ENCODE results near the gene CABCOCO1.
"Not testable (repeated sequence)": the region's sequence is repeated elsewhere in the genome, so short reads cannot be mapped to it uniquely, and the experiment has no call there.

Gene CABCOCO1

DNA sequence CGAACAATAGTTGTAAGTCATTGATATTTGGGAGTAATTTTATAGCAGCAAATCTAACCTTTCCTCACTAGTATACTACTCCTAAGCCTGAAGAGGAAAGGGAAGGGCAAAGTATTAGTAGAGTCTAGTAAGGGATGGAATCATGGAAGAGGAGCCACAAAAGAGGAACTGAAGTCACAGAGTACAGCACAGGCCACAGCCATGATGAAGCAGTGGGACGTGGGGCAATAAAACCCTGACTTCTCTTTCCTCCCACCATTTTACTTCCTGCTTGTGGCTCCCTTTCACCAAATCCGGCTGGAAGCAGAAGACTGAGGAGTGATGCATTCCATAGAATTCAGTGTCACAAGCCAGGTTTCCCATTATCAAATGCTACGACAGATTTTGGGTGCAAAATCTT is 58.7 kb downstream of the CABCOCO1 start:
- no peak for DNase-seq

DNA sequence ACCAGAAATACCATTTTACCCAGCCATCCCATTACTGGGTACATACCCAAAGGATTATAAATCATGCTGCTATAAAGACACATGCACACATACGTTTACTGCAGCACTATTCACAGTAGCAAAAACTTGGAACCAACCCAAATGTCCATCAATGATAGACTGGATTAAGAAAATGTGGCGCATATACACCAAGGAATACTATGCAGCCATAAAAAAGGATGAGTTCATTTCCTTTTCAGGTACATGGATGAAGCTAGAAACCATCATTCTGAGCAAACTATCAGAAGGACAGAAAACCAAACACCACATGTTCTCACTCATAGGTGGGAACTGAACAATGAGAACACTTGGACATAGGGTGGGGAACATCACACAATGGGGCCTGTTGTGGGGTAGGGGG is 62.5 kb downstream of the CABCOCO1 start:
- DNase-seq, result not testable (repeated sequence)

DNA sequence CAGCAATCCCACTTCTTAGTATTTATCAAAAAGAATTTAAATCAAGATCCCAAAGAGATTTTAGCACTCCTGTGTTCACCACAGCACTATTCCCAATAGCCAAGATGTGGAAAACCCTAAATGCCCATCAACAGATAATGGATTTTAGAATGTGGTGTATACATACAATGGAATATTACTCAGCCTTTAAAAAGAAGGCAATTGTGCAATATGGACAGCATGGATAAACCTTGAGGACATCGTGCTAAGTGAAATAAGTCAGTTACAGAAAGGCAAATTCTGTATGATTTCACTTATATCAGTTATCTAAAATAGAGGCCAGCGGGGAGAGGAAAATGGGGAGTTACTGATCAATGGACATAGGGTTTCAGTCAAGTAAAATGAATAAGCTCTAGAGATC is 66.9 kb downstream of the CABCOCO1 start:
- DNase-seq, result no peak

DNA sequence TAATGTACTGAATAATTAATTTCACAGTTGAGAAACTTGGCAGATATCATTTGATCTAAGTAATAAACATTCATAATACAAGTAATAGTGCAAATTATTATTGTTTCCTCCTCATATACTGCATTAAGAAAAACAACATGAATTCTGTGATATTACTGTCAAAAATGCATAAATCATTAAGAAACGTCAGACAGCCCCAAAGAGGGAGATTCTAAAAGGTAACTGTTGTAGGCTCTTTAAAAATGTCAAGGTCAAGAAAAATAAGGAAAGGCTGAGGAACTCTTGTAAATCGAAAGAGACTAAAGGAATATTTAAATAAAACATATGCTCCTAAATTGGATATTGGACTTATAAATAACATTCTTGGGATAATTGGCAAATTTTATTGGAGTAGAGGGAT is 67.9 kb downstream of the CABCOCO1 start:
- no peak for DNase-seq

DNA sequence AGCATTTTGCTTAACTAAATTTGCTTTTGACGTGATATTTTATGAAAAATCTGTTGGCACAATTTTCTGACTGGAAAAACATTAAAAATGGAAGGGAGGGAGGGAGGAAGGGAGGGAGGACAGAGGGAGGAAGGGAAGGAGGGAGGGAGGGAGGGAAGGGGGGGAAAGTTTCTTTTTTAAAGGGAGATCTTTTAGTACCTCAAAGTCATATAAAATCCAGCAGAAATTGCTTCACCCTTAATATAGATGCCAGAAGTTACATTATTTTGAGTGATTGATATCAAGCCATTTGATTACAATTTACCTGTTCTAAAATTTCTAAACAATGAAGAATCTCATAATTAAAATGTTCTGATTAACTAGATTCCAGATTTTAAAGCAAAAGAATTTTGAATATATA is 68.9 kb downstream of the CABCOCO1 start:
- DNase-seq, result no peak

DNA sequence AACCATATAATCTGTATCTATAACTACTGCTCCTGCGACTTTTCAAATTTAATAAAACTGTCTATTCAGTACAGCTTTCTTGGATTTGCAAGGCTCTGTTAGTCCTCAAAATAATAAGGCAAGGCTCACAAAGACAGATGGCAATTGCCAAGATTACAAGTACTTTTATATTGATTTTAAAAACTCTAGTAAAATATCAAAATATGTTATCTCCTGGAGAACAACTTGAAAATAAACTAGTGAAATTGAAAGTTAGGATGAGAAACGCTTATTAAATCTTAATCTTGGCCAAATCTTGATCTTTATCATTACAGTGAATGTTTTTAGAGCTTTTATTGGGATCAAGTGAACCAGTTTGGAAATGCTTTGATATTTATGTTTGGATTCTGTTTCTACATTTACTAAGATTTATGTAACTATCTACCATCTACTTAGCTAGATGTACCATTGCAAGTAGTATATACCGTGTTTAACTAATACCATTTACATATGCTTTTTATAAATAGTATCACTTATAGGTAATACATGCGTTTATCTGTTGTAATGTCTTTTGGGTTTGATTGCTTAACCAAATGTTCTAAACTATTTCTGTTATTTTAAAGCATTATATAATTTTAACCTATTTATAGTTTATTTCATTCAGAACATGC is 70.0 kb downstream of the CABCOCO1 start:
- DNase-seq, result no peak

DNA sequence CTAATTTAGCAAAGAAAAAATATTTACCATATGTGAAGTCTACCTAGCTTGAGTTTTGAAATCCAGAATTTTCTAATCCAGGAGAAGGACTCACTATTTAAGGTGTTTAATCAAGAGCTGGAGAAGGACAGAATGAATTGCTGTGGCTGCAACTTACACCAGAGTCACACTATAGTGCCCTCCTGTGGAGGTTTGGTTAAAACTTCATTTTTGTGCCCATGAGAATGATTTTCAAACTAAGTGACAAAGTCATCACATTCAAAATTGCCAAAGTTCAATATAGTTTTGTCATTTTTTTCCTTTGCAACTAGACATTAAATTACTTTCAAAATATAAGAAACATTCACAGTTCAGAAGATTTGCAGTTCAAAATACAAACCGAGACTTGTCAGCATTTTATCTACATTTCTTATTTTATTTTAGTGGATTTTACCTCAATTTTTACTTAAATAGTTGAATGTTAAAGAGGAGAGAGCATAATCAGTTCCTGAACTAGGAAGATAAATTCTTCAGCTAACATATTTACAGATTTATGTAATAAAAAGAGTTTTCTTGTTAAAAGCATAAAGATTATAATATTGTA is 70.7 kb downstream of the CABCOCO1 start:
- DNase-seq, result peak; percentile 33

DNA sequence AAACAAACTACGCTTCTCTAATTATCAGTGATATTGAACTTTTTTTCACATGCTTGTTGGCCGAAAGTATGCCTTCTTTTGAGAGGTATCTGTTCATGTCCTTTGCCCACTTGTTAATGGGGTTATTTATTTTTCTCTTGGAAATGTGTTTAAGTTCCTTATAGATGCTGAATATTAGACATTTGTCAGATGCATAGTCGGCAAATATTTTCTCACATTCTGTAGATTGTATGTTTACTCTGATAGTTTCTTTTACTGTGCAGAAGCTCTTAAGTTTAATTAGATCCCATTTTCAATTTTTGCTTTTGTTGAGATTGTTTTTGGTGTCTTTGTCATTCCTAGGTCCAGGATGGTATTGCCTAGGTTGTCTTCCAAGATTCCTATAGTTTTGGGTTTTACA is 73.2 kb downstream of the CABCOCO1 start:
- DNase-seq, result no peak

DNA sequence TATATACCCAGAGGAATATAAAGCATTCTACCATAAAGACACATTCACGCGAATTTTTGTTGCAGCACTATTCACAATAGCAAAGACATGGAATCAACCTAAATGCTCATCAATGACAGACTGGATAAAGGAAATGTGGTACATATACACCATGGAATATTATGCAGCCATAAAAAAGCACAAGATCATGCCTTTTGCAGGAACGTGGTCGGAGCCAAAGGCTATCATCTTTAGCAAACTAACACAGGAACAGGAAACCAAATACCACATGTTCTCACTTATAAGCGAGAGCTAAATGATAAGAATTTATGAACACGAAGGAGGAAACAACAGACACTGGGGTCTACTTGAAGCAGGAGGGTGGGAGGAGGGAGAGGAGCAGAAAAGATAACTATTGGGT is 74.7 kb downstream of the CABCOCO1 start:
- not testable (repeated sequence) for DNase-seq

DNA sequence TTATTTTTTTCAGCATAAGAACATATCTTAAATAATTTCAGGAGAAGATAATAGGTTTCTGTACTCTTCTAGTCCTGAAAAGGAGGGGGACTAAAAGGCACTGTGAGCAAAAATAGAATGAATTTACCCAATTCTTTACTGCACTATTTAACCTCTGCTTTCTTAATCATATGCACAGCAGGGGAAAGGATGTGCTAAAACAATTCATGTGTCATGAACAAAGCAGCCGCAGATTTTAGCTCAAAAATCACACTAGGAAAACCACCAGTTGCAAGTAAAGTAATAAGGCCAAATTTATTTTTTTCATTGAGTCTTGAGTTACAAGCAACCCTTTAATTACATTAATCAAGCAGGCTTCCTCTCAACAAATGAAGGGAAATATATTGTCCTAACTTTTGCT is 80.1 kb downstream of the CABCOCO1 start:
- DNase-seq, result no peak

DNA sequence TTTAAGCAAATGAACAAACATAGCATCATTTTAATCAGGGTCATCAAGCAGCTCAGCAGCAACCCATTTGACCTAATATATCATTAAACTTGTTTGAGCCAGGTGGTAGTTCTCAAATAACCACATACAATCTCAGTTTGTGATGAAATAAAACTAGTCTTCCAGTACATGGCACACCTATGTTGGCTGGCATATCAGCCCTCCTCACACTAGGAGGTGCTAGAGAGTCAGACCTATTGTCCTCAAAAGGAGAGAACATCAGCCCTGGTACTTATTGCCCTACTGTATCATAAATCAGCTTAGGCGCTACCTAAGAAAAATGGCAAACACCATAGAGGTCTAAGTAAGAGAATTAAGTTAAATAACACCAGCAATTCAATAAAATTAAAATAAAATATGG is 81.7 kb downstream of the CABCOCO1 start:
- no peak for DNase-seq

DNA sequence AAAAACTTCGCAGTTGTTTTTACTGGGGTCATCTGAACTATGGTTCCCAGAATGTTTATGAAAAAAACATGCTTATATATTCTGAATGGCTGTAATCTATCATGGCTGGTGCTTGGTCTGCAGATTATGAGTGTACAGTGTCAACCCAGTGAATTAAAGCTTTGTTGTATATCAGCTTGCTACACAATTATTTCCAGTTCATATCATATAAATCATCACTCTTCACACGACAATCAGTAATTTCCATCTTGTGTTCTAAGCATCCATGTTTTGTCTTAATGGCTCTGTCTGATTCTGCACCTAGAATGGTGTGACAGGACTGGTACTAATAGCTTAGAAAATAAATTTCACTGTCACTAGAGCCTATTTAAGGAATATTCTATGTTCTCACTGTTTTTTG is 83.6 kb downstream of the CABCOCO1 start:
- no peak for DNase-seq

DNA sequence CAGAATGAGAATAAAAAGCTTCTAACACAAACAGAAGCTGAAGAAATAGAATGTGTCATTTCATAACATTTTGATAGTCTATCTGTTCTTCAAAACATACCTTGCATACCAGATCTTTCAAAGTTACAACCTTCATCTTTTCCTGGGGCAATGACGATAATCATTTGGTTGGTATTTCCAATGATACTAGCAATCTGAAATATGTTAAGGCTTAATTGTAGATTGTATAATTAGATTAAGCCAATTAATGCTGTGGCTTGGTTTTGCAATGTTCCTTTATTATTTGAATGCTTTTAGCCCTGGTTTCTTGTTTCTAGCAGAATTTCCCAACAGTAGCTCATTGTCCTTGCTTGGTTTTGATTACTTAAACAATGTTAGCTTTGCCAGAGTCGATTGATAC is 84.6 kb downstream of the CABCOCO1 start:
- DNase-seq, result no peak

DNA sequence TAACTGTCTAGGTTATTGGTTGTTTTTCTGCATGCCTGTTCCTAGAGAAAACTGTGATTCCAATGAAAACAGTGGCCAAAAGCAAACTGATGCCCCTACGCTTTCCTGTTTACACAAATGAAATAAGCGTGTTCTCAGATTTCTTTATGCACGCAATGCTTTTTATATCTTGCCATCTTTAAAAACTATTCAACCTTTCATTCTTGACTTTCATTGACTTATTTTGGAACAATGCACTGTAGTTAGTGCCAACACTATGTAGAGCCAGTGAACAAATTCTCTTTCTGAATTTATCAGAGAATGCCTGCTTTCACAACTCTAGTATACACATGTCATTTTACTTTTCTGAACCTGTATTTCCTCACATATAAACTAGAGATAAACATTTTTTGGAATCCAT is 86.6 kb downstream of the CABCOCO1 start:
- no peak for DNase-seq

DNA sequence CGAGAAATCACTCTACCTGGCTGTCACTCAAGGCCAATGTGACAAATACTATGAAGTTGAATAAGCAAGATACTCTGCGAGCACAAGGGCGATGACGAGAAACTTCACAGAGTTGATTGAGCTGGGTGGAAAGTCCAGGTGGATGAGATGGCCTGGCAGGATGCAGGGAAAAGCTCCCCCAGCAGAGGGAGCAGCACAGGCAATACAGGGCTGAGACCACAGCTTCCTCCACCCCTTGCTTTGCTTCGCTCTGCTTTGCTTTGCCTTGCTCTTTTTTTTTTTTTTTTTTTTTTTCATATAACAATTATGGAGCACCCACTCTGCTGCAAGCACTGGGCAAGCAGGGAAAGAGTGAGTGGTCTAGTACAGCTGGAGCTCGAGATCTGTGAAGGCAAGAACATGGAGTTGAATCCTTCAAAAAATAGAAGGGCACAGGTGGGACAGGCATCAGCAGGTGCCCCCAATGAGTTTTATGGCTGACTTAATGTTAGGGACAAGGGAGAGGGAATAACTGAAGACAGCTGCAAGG is 88.3 kb downstream of the CABCOCO1 start:
- DNase-seq, result no peak

DNA sequence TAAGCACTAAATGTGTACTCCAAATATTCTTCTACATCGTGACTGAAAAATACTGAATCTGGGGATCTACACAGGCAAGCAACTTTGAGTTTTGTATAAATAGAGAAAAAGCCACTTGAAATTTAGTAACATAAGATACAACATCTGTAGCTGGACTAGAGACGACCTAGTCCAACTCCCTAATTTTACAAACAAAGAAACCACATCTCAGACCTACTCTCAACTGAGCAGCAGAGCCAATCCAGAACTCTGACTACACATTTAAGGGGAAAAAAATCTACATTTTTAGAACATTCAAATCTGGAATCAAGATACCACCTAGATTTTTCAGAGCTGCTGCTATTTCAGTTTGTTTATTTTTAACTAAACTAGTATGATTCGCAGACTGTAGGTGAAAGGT is 88.9 kb downstream of the CABCOCO1 start:
- no peak for DNase-seq

DNA sequence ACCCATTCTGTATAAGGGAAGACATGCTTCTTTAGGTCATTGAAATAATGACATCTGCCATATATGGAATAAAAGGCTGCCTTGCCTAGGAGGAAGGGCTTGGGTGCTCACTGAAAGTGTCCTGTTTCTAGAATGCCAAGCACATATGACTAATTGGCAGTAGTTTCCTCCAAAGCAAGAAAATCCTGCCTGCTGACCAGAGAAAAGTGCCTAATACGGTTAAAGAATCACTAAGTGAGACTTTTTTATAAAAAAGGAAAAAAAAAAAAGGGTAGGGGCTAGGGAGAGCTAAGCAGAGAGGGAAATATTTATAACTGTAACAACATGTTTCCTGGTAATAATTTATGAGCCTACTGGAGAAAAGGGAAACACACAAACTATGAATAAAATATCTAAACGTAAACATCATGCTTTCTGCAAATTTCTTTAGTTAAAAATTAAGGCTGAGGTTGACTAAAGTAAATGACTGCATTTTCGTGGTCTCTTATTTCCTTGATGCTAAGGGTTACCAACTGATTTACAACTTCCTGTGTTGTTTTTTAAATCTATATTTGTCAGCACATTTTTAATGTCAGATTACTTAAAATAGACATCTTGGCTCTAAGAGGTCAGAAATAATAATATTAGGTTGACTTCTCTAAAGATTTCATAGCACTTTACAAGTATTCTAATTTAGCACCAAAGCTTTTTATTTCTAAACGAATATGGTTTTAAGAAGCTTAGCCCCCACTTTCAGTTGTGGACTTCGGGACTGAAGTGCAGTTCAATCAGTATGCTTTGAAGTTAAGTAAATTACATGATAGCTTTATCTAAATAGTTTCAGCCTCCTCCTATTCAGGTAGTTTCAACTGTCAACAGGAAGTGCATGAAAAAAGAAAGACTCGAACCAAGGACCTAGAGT is 89.6 kb downstream of the CABCOCO1 start:
- DNase-seq, result no peak

DNA sequence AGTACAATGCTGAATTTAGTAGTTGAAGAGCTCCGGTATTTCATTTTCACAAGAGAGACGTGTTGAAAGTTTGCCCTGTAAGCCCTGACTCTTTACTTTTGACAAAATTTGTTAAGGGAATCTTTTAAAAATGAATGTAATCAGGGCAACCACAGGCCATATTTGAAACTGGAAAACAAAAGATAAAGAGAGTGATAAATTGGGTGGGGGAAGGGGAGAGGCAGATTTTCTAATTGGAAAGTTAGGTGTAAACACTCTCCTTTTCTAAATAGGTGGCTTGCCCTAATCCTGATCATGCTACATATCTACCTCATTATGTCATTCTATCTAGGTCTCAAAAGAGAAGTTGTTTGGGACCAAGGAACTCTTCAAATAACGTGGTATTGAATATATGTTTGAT is 90.7 kb downstream of the CABCOCO1 start:
- DNase-seq, result no peak

DNA sequence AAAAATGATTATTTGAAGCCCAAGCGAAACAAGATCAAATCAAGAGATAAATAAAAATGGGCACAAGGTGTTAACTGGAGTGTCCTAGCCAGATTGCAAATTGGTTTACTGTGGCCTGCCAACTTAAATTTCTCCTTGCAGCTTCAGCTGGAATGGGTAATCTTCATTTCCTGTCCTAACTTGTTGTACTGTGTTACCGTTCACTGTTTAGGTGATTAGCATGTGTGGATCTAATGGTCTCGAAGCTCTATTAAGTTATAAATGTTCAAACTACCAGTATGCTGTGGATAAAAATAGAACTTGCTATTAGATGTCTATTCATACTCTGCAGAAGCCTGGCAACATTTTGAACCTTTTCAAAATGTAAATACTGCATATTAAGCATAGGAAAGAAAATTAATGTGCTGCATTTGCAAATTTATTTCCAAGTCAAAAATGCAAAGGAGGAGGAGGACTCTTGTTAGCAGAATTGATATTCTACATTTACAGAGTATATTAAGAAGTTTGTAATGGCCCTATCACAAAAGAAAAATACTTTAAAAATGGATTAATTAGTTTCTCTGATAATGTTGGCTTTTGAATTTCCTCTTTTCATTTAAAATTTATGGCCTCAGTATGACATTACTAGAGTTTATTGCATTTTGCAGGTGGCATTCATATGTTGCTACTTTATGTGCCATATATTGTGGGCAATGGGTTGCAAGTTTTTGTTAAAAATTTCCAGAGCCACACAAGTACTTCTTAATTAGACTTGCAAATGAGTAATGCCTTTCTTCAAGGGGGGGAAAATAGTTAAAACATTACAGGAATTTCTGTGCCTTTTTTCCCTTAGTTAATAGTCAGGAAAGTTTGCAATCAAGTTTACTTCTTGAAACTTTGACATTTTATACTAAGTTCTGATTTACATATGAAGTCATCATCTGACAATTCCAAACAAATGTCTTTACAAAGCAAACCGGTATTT is 92.1 kb downstream of the CABCOCO1 start:
- DNase-seq, result peak; percentile 35

DNA sequence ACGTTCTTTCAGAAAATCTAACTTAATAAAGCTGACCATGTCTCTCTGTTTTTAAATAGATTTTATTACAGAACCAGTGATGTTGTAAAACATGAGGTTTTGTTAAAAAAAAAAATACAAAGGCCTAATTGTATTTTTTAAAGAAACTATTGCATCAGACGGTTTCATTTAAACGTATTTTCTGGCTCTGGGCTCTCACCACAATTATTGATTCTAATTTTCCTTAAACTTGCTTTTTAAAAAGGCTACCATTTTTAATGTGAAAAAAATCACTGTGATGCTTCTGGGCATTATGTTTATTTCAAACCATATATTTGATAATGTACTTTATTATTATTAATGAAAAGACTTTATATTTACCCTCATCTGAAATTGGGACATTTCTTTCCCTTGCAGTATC is 94.3 kb downstream of the CABCOCO1 start:
- no peak for DNase-seq

DNA sequence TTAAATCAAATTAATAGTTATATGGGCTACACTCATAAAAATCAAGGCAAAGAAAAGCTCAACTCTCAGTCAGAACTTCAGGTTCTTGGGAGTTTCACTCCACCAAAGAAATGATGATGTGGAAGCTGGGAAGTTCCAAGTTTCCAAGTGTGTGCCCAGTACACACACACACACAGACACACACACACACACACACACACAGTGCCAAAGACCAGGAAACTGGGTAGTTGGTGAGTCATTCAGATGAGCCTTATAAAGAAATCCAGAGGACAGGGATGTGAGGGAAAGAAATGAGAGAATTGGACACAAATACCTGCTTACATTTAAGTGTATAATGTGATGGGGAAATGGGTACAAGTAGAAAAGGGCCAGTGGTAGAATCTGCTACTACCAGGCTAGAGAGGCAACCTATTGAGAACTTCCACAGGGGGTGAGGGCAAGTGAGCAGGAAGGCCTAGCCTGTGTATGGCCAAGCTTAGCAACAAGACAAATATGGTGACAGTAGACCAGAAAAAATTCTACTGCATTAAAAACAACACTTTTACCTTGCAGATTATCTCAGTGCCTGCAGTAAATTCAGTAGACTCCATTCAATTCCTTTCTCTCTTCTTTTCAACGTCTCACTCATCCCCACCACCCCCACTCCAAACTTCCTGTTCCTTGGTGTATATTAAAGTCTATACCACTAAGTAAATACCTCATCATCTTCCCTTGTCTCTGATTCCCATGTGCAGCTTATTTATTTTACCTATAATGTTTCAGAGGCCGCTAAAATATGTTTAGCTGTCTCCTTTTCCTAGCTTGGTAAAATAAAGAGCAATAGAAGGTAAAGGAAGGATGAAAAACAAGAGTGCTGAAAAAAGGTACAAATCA is 95.0 kb downstream of the CABCOCO1 start:
- DNase-seq, result no peak

DNA sequence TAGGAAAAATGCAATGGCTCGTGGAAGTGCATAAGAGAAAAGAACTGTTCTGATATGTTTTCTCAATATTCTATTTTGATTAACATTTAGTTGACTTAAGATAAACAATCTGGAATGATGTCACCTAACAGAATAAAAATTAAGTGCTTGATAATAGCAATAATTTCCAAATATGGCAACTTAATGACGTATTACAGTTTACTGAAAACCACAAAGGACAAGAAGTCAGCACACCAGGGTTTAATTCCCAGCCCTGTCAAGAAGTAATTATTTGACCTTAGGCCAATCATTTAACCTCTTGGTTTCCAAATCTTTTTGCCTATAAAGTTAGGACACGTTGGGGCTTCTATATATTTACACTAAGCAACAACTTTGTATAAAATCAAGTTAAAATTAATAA is 95.7 kb downstream of the CABCOCO1 start:
- DNase-seq, result no peak
